ENCODE measurements around the gene WDR31. TPM values are rescaled to one million over a fixed set of nuclear protein-coding genes. Genes with fewer than 3 reads are reported as not detected.

WDR31 gene
- total RNA-seq (2014; rRNA removed; shearing (Covaris generic)) = 1.2 and 1.3 TPM in 2 replicates

DNA sequence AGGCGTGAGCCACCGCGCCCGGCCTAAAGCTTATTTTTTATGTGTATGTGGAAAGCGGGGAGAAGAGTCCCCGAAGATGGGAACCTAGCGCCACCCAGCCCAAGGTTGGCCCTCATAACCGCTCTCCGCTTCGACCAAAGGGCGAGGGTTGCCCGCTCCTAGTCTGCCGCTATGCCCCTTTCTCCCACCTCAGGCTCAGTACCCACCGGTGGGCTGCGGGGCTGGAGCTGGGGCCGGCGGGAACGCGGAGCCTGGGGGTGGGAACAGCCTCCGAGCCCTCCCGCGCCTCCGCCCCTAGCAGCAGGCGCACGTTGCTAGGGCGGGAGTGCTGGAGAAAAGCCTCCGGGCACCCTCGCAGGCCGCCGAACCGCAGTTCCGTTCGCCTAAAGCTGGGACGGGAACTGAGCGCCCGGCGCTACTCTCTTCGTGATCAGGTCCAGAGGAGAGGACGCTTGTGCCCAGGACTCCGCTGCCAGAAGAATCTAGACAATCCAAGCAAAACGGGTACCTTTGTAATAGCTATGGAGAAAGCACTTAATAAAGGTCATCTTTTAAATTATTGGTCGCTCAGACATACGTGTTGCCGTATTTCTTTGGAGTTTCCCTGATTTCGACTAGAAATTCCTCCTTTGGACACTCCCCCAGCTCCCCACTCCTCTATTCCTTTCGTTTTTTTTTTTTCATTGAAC lies at the start of gene WDR31:
Gene WDR31, minus strand, starts transcription at position 265 of the 689 bp plus-strand sequence. CDS start 8,253 bp downstream, outside the sequence.

GRCh38 chr9:113376634-113377567 lies 36.8 kb upstream of the WDR31 start, which contains the start of gene HDHD3:
Gene HDHD3, minus strand, starts transcription at chr9:113376986. Its CDS starts 2,632 bp downstream, at chr9:113374354.

DNA sequence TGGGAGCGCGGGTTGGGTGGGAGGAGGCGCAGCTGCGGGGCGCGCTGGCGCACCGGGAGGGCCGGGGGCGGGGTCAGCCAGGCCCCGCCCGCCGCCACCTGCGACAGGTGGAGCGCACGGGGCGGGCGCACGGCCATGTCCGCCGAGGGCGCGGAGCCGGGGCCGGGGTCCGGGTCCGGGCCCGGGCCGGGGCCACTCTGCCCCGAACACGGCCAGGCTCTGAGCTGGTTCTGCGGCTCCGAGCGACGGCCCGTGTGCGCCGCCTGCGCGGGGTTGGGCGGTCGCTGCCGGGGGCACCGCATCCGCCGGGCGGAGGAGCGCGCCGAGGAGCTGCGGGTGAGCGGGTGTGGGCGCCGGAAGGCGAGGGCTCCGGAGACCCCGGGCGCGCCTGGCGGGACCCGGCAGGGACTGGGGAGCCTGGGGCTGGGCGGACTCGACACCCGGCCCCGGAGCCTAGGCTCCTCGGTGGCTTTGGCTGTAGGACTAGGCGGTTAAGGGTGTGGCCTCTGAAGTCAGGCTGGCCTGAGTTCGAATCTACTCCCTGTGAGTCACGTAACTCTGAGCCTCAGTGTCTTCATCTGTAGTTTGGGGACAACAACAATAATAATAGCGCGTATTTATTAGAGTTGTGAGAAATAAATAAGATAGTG lies 9.5 kb upstream of the WDR31 start, which contains the start of gene BSPRY:
Gene BSPRY, plus strand, starts transcription at position 97 of the 650 bp plus-strand sequence. Its CDS starts 39 bp downstream, at position 136.

DNA sequence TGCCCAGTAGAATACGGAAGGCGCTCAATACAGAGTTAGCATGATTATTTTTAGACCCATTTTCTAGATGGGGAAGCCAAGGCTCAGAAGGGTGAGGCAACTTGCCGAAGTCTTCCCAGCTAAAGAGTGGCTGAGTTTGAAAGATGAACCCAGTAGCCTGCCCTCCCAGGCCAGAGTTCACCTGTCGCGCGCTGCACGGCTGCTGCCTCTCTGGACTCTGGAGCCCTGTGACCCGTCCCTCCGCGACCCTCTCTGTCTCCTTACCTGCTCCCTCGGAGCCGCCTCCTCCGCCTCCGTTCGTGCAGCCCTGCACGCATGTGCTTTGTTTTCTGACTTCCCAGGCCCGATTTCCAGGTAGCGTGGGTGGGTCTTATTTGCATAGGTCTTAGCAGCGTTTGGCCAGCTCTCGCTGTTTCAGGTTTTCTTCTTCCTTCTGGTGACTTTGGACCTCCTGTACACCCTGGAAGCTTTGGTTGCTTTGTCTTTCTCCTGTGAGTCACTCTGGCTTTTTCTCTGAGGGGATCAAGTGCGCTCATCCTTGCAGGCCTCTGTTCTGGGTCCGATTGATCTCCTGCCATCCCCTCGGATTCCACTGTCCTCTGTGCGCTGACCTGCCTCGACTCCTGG lies 37.2 kb downstream of the WDR31 start, which contains the start of gene RNF183:
Gene RNF183, minus strand, starts transcription at position 585 of the 627 bp plus-strand sequence. CDS start 5,192 bp downstream, outside the sequence.

GRCh38 chr9:113275157-113276131 lies 64.6 kb downstream of the WDR31 start, which contains the start of the genes CDC26 and PRPF4:
Gene CDC26, minus strand, starts transcription at chr9:113275572. Its CDS starts 3,065 bp downstream, at chr9:113272507.
Gene PRPF4, plus strand, starts transcription at chr9:113275658. Its CDS starts 86 bp downstream, at chr9:113275744.

Other genes with a start within 250 kb of the WDR31 start
- 2.1 and 2.3 TPM in 2 replicates for gene SLC31A2, start 189.3 kb downstream of the WDR31 start, total RNA-seq (2014; rRNA removed; shearing (Covaris generic))
- gene FKBP15, start 119.0 kb downstream of the WDR31 start, total RNA-seq (2014; rRNA removed; shearing (Covaris generic)) = 16.3 and 19.4 TPM in 2 replicates
- 20.7 and 25.4 TPM in 2 replicates for gene SLC31A1, start 118.7 kb downstream of the WDR31 start, total RNA-seq (2014; rRNA removed; shearing (Covaris generic))
- gene CDC26, start 64.7 kb downstream of the WDR31 start, total RNA-seq (2014; rRNA removed; shearing (Covaris generic)) = 40.4 and 53.9 TPM in 2 replicates
- gene PRPF4, start 64.6 kb downstream of the WDR31 start, total RNA-seq (2014; rRNA removed; shearing (Covaris generic)) = 54.8 and 67.0 TPM in 2 replicates
- gene RNF183, start 36.9 kb downstream of the WDR31 start, total RNA-seq (2014; rRNA removed; shearing (Covaris generic)) = not detected in 2 replicates
- not detected in 2 replicates for gene BSPRY, start 9.3 kb upstream of the WDR31 start, total RNA-seq (2014; rRNA removed; shearing (Covaris generic))
- gene HDHD3, start 36.7 kb upstream of the WDR31 start, total RNA-seq (2014; rRNA removed; shearing (Covaris generic)) = 7.3 and 9.9 TPM in 2 replicates
- gene ALAD, start 61.0 kb upstream of the WDR31 start, total RNA-seq (2014; rRNA removed; shearing (Covaris generic)) = 14.2 and 16.2 TPM in 2 replicates
- gene POLE3, start 70.4 kb upstream of the WDR31 start, total RNA-seq (2014; rRNA removed; shearing (Covaris generic)) = 70.6 and 80.4 TPM in 2 replicates
- 0.42 and 0.45 TPM in 2 replicates for gene C9orf43, start 70.5 kb upstream of the WDR31 start, total RNA-seq (2014; rRNA removed; shearing (Covaris generic))
- gene RGS3, start 123.5 kb upstream of the WDR31 start, total RNA-seq (2014; rRNA removed; shearing (Covaris generic)) = 51.3 and 57.2 TPM in 2 replicates

All from A375 (cell line).